Measurements from ENCODE around the gene PRDM15. TPM values are rescaled to one million over a fixed set of nuclear protein-coding genes. Genes with fewer than 3 reads are reported as not detected.
A peak's percentile ranks its signal among the peaks of the same experiment; 100 is the strongest.

Gene PRDM15
- total RNA-seq, 2 experiments from 2014 or later: 19.7 to 30.2 TPM

DNA sequence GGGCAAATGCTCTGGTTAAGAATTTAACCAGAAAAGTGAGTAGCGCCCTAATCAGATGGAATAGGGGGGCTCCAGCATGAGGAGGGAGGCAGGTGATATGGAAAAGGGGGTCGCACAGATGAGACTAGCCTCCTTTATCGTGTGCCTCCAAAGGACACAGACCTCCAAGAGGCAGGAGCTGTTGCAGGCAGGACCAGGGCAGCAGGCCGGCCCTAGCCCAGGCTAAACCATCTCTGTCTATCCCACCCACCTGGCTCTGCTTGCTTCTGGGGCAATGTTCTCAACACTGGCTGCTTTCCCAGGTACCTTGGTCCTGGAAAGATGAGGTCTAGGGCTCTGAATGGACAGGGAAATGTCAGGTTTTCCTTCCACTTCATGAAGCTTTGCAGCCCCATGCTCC lies 38.4 kb upstream of the PRDM15 start:
- Histone ChIP-seq H2AFZ (ENCODE audit: low read length) (no peak overlapping the region), H3K79me2 (ENCODE audit: insufficient read depth, low read depth, low read length) (no peaks in the 10 kb centered on the region), H3K9me3 (ENCODE audit: low read length) (no peaks in the 10 kb centered on the region), H3K9me2 (ENCODE audit: insufficient read depth, low read length) (no peaks in the 10 kb centered on the region), H4K20me1 (ENCODE audit: insufficient read depth, low read length) (no peaks in the 10 kb centered on the region), H3K36me3 (ENCODE audit: insufficient read depth, low read length) (no peaks in the 10 kb centered on the region), H3K27ac (ENCODE audit: low read depth, low read length, poor library complexity, severe bottlenecking) (no peak overlapping the region), H3K4me1 (ENCODE audit: insufficient read depth, low read length, poor library complexity, severe bottlenecking) (peaks cover 19% of the 10 kb centered on the region), H3K4me3 (ENCODE audit: low read depth, low read length, poor library complexity, severe bottlenecking) (no peak overlapping the region), H3K4me2 (ENCODE audit: low read length) (no peak overlapping the region)
- no TSS peak for BruUV-seq (replicated peaks)
- TF ChIP-seq EZH2phosphoT487 (IDR thresholded peaks at IDR 0.05; ENCODE audit: borderline replicate concordance, low read depth, low read length): no peak
- no peak for DNase-seq (ENCODE audit: low spot score)
- intact Hi-C loops (cut with micrococcal nuclease; ENCODE audit: unreplicated experiment): loop anchor here (1.0 kb wide), 2 partner anchors 101 to 305 kb away; no protein-coding TSS in a partner anchor
- CTCF ChIA-PET (ENCODE audit: unreplicated experiment): no interaction called here
- POLR2A ChIA-PET: interaction anchor here (0.8 to 1.0 kb wide), 2 partner anchors 37 to 200 kb away, joined by 3 read pairs; no protein-coding TSS in a partner anchor

GRCh38 chr21:41916888-41917433 lies 37.8 kb upstream of the PRDM15 start:
- Histone ChIP-seq H3K9me3 (ENCODE audit: low read length) (no peaks in the 10 kb centered on the region), H3K9me2 (ENCODE audit: insufficient read depth, low read length) (no peaks in the 10 kb centered on the region), H4K20me1 (ENCODE audit: insufficient read depth, low read length) (no peaks in the 10 kb centered on the region), H2AFZ (ENCODE audit: low read length) (no peak overlapping the region), H3K4me1 (ENCODE audit: insufficient read depth, low read length, poor library complexity, severe bottlenecking) (peaks cover 14% of the 10 kb centered on the region), H3K27ac (ENCODE audit: low read depth, low read length, poor library complexity, severe bottlenecking) (no peak overlapping the region), H3K79me2 (ENCODE audit: insufficient read depth, low read depth, low read length) (no peaks in the 10 kb centered on the region), H3K36me3 (ENCODE audit: insufficient read depth, low read length) (no peaks in the 10 kb centered on the region), H3K4me2 (ENCODE audit: low read length) (no peak overlapping the region), H3K4me3 (ENCODE audit: low read depth, low read length, poor library complexity, severe bottlenecking) (no peak overlapping the region)
- TF ChIP-seq CTCF (conservative IDR thresholded peaks at IDR 0.05; ENCODE audit: low read length): peak; percentile 78
- no peak for TF ChIP-seq EZH2phosphoT487 (IDR thresholded peaks at IDR 0.05; ENCODE audit: borderline replicate concordance, low read depth, low read length)
- intact Hi-C loops (cut with micrococcal nuclease; ENCODE audit: unreplicated experiment): loop anchor here (1.0 kb wide), 2 partner anchors 101 to 305 kb away; no protein-coding TSS in a partner anchor
- CTCF ChIA-PET (ENCODE audit: unreplicated experiment): no interaction called here
- DNase-seq (ENCODE audit: low spot score): peak; percentile 61
- BruUV-seq (replicated peaks): no TSS peak
- POLR2A ChIA-PET: no interaction called here

DNA sequence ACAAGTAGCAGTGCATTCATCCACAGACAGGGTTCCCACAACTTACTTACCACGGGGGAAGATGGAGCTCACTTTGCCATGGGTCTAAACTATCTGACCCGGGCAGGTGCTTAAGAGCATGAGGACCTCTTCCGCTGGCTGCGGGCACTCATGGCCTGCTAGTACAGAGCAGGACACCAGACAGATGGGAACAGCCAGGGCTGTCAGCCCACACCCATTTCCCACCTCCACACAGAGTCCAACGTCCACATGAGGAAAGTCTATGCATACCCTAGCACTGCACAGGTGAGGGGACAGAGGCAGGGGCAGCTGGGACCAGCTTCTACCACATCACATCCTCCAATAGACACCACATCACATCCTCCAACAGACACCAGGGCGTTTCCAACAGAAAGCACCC lies 35.8 kb upstream of the PRDM15 start:
- no peaks in the 10 kb centered on the region for H3K4me1 ChIP-seq (ENCODE audit: insufficient read depth, low read length, poor library complexity, severe bottlenecking)
- TF ChIP-seq CTCF (conservative IDR thresholded peaks at IDR 0.05; ENCODE audit: low read length): no peak
- no peak for TF ChIP-seq EZH2phosphoT487 (IDR thresholded peaks at IDR 0.05; ENCODE audit: borderline replicate concordance, low read depth, low read length)
- no peaks in the 10 kb centered on the region for H3K9me3 ChIP-seq (ENCODE audit: low read length)
- no peaks in the 10 kb centered on the region for H3K79me2 ChIP-seq (ENCODE audit: insufficient read depth, low read depth, low read length)
- no TSS peak for BruUV-seq (replicated peaks)
- POLR2A ChIA-PET: interaction anchor here (0.6 to 1.4 kb wide), 3 partner anchors 11 to 631 kb away, joined by 3 to 6 read pairs (median 3); no protein-coding TSS in a partner anchor
- CTCF ChIA-PET (ENCODE audit: unreplicated experiment): interaction anchor here (1.2 kb wide), 1 partner anchor 98 kb away, joined by 3 read pairs; no protein-coding TSS in a partner anchor
- no peak overlapping the region for H3K4me2 ChIP-seq (ENCODE audit: low read length)
- DNase-seq (ENCODE audit: low spot score): no peak
- H3K27ac ChIP-seq (ENCODE audit: low read depth, low read length, poor library complexity, severe bottlenecking): no peak overlapping the region
- no peak overlapping the region for H2AFZ ChIP-seq (ENCODE audit: low read length)
- no peaks in the 10 kb centered on the region for H4K20me1 ChIP-seq (ENCODE audit: insufficient read depth, low read length)
- intact Hi-C loops (cut with micrococcal nuclease; ENCODE audit: unreplicated experiment): no loop called here
- H3K4me3 ChIP-seq (ENCODE audit: low read depth, low read length, poor library complexity, severe bottlenecking): no peak overlapping the region
- no peaks in the 10 kb centered on the region for H3K36me3 ChIP-seq (ENCODE audit: insufficient read depth, low read length)
- no peaks in the 10 kb centered on the region for H3K9me2 ChIP-seq (ENCODE audit: insufficient read depth, low read length)
